PC-3 (cell line): ENCODE measurements around the gene APOC1. TPM values are rescaled to one million over a fixed set of nuclear protein-coding genes. Genes with fewer than 3 reads are reported as not detected.

Experiments used
- ATAC-seq: fragments of 200-7000 bp; cut with Tn5 transposase; 2 replicates; pipeline ENCODE4 v1.9.1; 2020; ENCODE audit warnings: mild to moderate bottlenecking, moderate library complexity
- BruUV-seq: library from RNA; stranded (reverse); fragments of 400-500 nt; replicated peaks from 2 replicates; lab custom pipeline; 2021; lab: Mats Ljungman, UMichigan
- CTCF ChIA-PET: fragments of 300-600 bp; sonication (Branson Sonifier 250); formaldehyde crosslinking; loops from one replicate; lab custom pipeline; 2022; ENCODE audit warnings: antibody characterized with exemption; lab: Charles Lee
- POLR2A ChIA-PET: fragments of 300-600 bp; sonication (Branson Sonifier 250); formaldehyde crosslinking; loops from one replicate; lab custom pipeline; 2022; ENCODE audit warnings: antibody characterized with exemption; ENCODE audit not compliant: unreplicated experiment; lab: Charles Lee
- DNase-seq: peaks from one replicate; pipeline ENCODE4 v3.0.0-alpha.2; 2015
- H2AFZ ChIP-seq: fragments of 300-600 bp; sonication (generic); 2 replicates; pipeline ENCODE4 v1.6.0; 2016; ENCODE audit warnings: antibody characterized with exemption, low read length
- H3F3A ChIP-seq: fragments of 300-600 bp; sonication (generic); one replicate; pipeline ENCODE4 v1.6.0; 2017; ENCODE audit warnings: antibody characterized with exemption, low read length, control low read depth, mild to moderate bottlenecking; ENCODE audit not compliant: unreplicated experiment
- H3K27ac ChIP-seq: fragments of 300-600 bp; sonication (generic); 2 replicates; pipeline ENCODE4 v1.5.1; 2016; ENCODE audit warnings: mild to moderate bottlenecking, low read length
- H3K27me3 ChIP-seq: fragments of 300-600 bp; sonication (generic); 2 replicates; pipeline ENCODE4 v1.6.1; 2016; ENCODE audit warnings: low read length, mixed read lengths
- H3K36me3 ChIP-seq: fragments of 300-600 bp; sonication (generic); 2 replicates; pipeline ENCODE4 v1.6.1; 2016; ENCODE audit warnings: low read depth, mixed run types, low read length, mixed read lengths
- H3K4me1 ChIP-seq: fragments of 300-600 bp; sonication (generic); 2 replicates; pipeline ENCODE4 v1.5.1; 2016; ENCODE audit warnings: low read length; ENCODE audit not compliant: insufficient read depth
- H3K4me2 ChIP-seq: fragments of 300-600 bp; sonication (generic); 2 replicates; pipeline ENCODE4 v1.6.0; 2016; ENCODE audit warnings: low read length
- H3K4me3 ChIP-seq: fragments of 300-600 bp; sonication (generic); 2 replicates; pipeline ENCODE4 v1.5.1; 2016; ENCODE audit warnings: mild to moderate bottlenecking, low read length, mixed read lengths
- H3K79me2 ChIP-seq: fragments of 300-600 bp; sonication (generic); 2 replicates; pipeline ENCODE4 v1.6.1; 2017; ENCODE audit warnings: low read length, mixed read lengths
- H3K9ac ChIP-seq: fragments of 300-600 bp; sonication (generic); 2 replicates; pipeline ENCODE4 v1.6.0; 2016; ENCODE audit warnings: mild to moderate bottlenecking, low read length
- H3K9me2 ChIP-seq: fragments of 300-600 bp; sonication (generic); replicated peaks from 2 replicates; pipeline ENCODE4 v1.6.1; 2016; ENCODE audit warnings: mixed run types, low read length, mixed read lengths
- H3K9me3 ChIP-seq: fragments of 300-600 bp; sonication (generic); 2 replicates; pipeline ENCODE4 v1.6.1; 2016; ENCODE audit warnings: low read length, mixed read lengths
- H4K20me1 ChIP-seq: fragments of 300-600 bp; sonication (generic); 2 replicates; pipeline ENCODE4 v1.6.1; 2016; ENCODE audit warnings: low read length, mixed read lengths
- CTCF ChIP-seq: fragments of 300-600 bp; sonication (generic); conservative IDR thresholded peaks from 2 replicates; pipeline ENCODE4 v1.5.1; 2017; ENCODE audit warnings: antibody characterized with exemption, low read depth, mild to moderate bottlenecking, low read length
- EZH2 ChIP-seq: fragments of 300-600 bp; sonication (generic); IDR thresholded peaks from one replicate; pipeline ENCODE4 v1.6.1; 2017; ENCODE audit warnings: antibody characterized with exemption, mild to moderate bottlenecking, low read length; ENCODE audit not compliant: unreplicated experiment
- EZH2phosphoT487 ChIP-seq: fragments of 300-600 bp; sonication (generic); IDR thresholded peaks from 2 replicates; pipeline ENCODE4 v1.6.1; 2018; ENCODE audit warnings: mild to moderate bottlenecking, antibody characterized with exemption, low read length, borderline replicate concordance
- intact Hi-C: fragments of 100-400 bp; cut with micrococcal nuclease; formaldehyde crosslinking; loops from 2 replicates; pipeline ENCODE4 v1.9.0; 2023
- total RNA-seq: library from RNA; depleted of rRNA; stranded (reverse); fragments of >200 nt; gene quantifications from 2 replicates; pipeline ENCODE4 v1.2.3, GENCODE V29; 2014

APOC1 gene
- total RNA-seq, 1 experiment from 2014 or later: 3.3 TPM

DNA sequence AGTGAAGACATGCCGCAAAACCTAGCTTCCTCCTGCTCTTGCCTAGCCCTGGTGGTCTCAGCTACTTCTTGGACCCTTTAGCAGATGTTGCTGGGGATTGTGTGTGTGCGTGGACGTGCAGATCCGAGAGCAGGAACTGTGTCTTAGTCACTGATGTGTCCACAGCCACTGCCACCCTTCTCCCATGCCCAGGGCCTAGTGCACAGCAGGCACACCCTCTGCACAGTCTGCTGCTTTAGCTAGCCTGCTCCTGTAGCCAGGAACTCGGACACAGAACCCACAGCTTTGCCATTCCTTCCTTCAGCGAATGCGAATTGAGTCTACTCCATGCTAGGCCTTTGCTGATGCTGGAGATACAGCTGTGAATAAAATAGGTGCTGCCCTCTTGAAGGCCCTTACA is 43.1 kb downstream of the APOC1 start:
- H3K4me2 ChIP-seq: peak overlapping the region; percentile 89; the same call in 1 of the 2 replicates

GRCh38 chr19:44958090-44958489 is 43.7 kb downstream of the APOC1 start:
- DNase-seq (no peak), ATAC-seq (no peak)
- H3K4me3 ChIP-seq: no peak overlapping the region
- H4K20me1 ChIP-seq: peaks cover 22% of the 10 kb centered on the region; the same call in 1 of the 2 replicates
- no peaks in the 10 kb centered on the region for H3K9me3 ChIP-seq
- peaks cover 10% of the 10 kb centered on the region; the same call in 1 of the 2 replicates for H3K36me3 ChIP-seq
- no peaks in the 10 kb centered on the region for H3K9me2 ChIP-seq
- H3K4me2 ChIP-seq: no peak overlapping the region
- H3K27me3 ChIP-seq: no peaks in the 10 kb centered on the region
- BruUV-seq: no TSS peak
- H3K9ac ChIP-seq: no peak overlapping the region
- no peaks in the 10 kb centered on the region for H3F3A ChIP-seq
- intact Hi-C loops: no loop called here
- TF ChIP-seq CTCF: no peak
- TF ChIP-seq EZH2phosphoT487: no peak
- TF ChIP-seq EZH2: no peak
- ChIA-PET POLR2A (interaction anchor here (0.6 kb wide), 1 partner anchor 16 kb away, joined by 4 read pairs; no protein-coding TSS in a partner anchor), CTCF (no interaction called here)
- H3K4me1 ChIP-seq: peaks cover 11% of the 10 kb centered on the region; the same call in 1 of the 2 replicates
- H3K27ac ChIP-seq: no peak overlapping the region
- peaks cover 62% of the 10 kb centered on the region for H3K79me2 ChIP-seq
- H2AFZ ChIP-seq: no peak overlapping the region

More for the DNA sequence above, 43.1 kb downstream of the APOC1 start:
- intact Hi-C loops: no loop called here
- CTCF ChIA-PET: no interaction called here
- Histone ChIP-seq H3K9ac (no peak overlapping the region), H3K4me1 (peaks cover 11% of the 10 kb centered on the region; the same call in 1 of the 2 replicates), H3K27ac (no peak overlapping the region), H3K9me2 (no peaks in the 10 kb centered on the region), H3K79me2 (peaks cover 62% of the 10 kb centered on the region), H3K9me3 (no peaks in the 10 kb centered on the region), H4K20me1 (peaks cover 22% of the 10 kb centered on the region; the same call in 1 of the 2 replicates), H3K36me3 (peaks cover 10% of the 10 kb centered on the region; the same call in 1 of the 2 replicates), H3F3A (no peaks in the 10 kb centered on the region), H3K27me3 (no peaks in the 10 kb centered on the region), H2AFZ (no peak overlapping the region), H3K4me3 (no peak overlapping the region)
- ATAC-seq (no peak), DNase-seq (no peak)
- TF ChIP-seq EZH2 (no peak), CTCF (no peak), EZH2phosphoT487 (no peak)
- BruUV-seq: no TSS peak
- POLR2A ChIA-PET: interaction anchor here (0.6 kb wide), 1 partner anchor 16 kb away, joined by 4 read pairs; no protein-coding TSS in a partner anchor

DNA sequence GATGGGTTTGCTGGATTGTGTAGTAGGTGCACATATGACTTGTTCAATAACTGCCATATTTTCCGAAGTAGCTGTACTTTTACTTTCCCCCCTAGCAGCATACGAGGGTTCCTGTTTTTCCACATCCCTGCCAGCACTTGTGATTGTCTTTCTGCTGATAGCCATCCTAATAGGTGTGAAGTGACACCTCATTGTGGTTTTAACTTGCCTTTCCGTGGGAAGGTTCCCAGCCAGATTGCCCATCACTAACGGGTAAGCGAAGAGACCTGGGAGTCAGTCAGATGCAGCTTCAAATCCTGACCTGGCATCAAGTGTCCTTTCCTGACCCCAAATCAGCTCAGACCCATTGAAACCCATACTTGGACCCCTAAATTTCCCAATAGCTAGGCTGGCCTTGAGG is 45.3 kb downstream of the APOC1 start:
- H3K36me3 ChIP-seq: peaks cover 12% of the 10 kb centered on the region; the same call in 1 of the 2 replicates
- DNase-seq (no peak), ATAC-seq (no peak)
- TF ChIP-seq EZH2phosphoT487 (no peak), CTCF (no peak), EZH2 (no peak)
- no peaks in the 10 kb centered on the region for H3K9me2 ChIP-seq
- no peak overlapping the region for H3K4me3 ChIP-seq
- no peak overlapping the region for H3K4me2 ChIP-seq
- CTCF ChIA-PET: no interaction called here
- no peak overlapping the region for H2AFZ ChIP-seq
- intact Hi-C loops: no loop called here
- H3K27me3 ChIP-seq: no peaks in the 10 kb centered on the region
- H3K9ac ChIP-seq: no peak overlapping the region
- no peaks in the 10 kb centered on the region for H3F3A ChIP-seq
- no peaks in the 10 kb centered on the region for H3K9me3 ChIP-seq
- POLR2A ChIA-PET: no interaction called here
- no TSS peak for BruUV-seq
- H3K79me2 ChIP-seq: peaks cover 62% of the 10 kb centered on the region
- no peak overlapping the region for H3K27ac ChIP-seq
- H3K4me1 ChIP-seq: peaks cover 11% of the 10 kb centered on the region; the same call in 1 of the 2 replicates
- peaks cover 22% of the 10 kb centered on the region; the same call in 1 of the 2 replicates for H4K20me1 ChIP-seq
